Brain microvascular endothelial cell (primary cell): Measurements from ENCODE around the gene ECPAS.

ENCODE experiments used
- DNase-seq: peaks from one replicate; pipeline ENCODE4 v3.0.0-alpha.2; 2020
- H3K27ac ChIP-seq: fragments of 250-450 bp; sonication (Bioruptor Pico); 2 replicates; pipeline ENCODE4 v1.5.1; 2020; ENCODE audit warnings: mild to moderate bottlenecking, moderate library complexity
- H3K27me3 ChIP-seq: fragments of 250-450 bp; sonication (Bioruptor Pico); replicated peaks from 2 replicates; pipeline ENCODE4 v1.5.1; 2020; ENCODE audit warnings: mild to moderate bottlenecking
- H3K36me3 ChIP-seq: fragments of 250-450 bp; sonication (Bioruptor Pico); replicated peaks from 2 replicates; pipeline ENCODE4 v1.5.1; 2020; ENCODE audit warnings: mild to moderate bottlenecking
- H3K4me3 ChIP-seq: 2 replicates; pipeline ENCODE4 v1.5.1; 2011; ENCODE audit warnings: low read depth, mild to moderate bottlenecking, control low read depth, low read length, moderate library complexity
- CTCF ChIP-seq: IDR thresholded peaks from 2 replicates; pipeline ENCODE4 v1.5.1; 2011; ENCODE audit warnings: low read depth, mild to moderate bottlenecking, moderate library complexity, low read length, control low read depth, inconsistent platforms; ENCODE audit errors: missing control alignments
- in situ Hi-C: cut with HindIII; loops from 2 replicates; pipeline ENCODE4 v1.10.0; 2017; ENCODE audit warnings: low sequenced_read_pairs, low pct_ligation_motif_present

The ECPAS gene

GRCh38 chr9:111483858-111484571, at the start of gene ECPAS:
Gene ECPAS (minus strand): TSS chr9:111484383. CDS start chr9:111472918, 11,465 bp downstream.
- DNase-seq: peak; percentile 66
- Histone ChIP-seq H3K36me3 (no peaks in the 10 kb centered on the region), H3K27me3 (no peaks in the 10 kb centered on the region), H3K4me3 (peak within 1 kb of the TSS; percentile 94), H3K27ac (peak within 1 kb of the TSS; percentile 84)
- no peak for TF ChIP-seq CTCF
- in situ Hi-C loops: no loop called here

DNA sequence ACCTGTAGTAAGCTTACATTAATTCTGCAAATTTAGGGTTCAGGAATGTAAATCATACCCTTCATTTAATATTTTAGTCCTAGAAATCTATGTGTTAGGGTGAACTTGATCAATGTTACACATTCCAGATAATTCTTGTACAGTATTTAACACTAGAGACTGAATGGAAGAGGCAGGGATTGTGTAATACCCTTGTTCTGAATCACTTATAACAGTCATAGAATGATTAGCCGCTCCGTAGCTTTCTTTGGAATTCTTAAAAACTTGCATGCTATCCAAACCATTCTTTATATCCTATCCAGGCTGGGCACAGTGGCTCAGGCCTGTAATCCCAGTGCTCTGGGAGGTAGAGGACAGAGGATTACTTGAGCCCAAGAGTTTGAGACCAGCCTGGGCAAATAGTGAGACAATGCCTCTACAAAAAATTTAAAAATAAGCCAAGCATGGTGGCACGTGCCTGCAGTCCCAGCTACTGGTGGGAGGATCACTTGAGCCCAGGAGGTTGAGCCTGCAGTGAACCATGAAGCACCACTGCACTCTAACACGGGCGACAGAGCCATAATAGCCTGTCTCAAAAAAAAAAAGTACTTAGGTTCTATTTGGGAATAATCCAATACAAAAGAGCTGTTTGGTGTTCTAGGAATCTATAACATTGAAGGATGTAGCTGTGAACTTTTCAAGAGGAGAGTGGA, 49.1 kb upstream of the ECPAS start:
- Histone ChIP-seq H3K36me3 (no peaks in the 10 kb centered on the region), H3K4me3 (no peak overlapping the region), H3K27ac (no peak overlapping the region), H3K27me3 (no peaks in the 10 kb centered on the region)
- DNase-seq: no peak
- TF ChIP-seq CTCF: no peak
- in situ Hi-C loops: no loop called here

DNA sequence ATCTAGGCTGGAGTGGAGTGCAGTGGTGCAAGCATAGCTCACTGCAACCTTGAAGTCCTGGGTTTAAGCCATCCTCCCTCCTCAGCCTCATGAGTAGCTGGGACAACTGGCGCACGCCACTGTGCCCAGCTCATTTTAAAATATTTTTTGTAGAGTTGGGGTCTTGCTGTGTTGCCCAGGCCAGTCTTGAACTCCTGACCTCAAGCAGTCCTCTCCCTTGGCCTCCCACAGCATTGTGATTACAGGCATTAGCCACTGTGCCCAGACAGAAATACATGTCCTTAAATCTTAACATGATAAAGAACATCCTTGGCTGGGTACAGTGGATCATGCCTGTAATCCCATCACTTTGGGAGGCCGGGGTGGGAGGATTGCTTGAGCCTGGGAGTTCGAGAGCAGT, 47.5 kb upstream of the ECPAS start:
- TF ChIP-seq CTCF: no peak
- in situ Hi-C loops: no loop called here

GRCh38 chr9:111529787-111530186, 45.6 kb upstream of the ECPAS start:
- no peaks in the 10 kb centered on the region for H3K36me3 ChIP-seq
- no peak for DNase-seq
- no peaks in the 10 kb centered on the region for H3K27me3 ChIP-seq
- no peak overlapping the region for H3K4me3 ChIP-seq
- TF ChIP-seq CTCF: no peak
- no peak overlapping the region for H3K27ac ChIP-seq
- in situ Hi-C loops: no loop called here

More for the DNA sequence above, 47.5 kb upstream of the ECPAS start:
- H3K4me3 ChIP-seq: no peak overlapping the region
- no peak overlapping the region for H3K27ac ChIP-seq
- no peaks in the 10 kb centered on the region for H3K27me3 ChIP-seq
- DNase-seq: no peak
- no peaks in the 10 kb centered on the region for H3K36me3 ChIP-seq

DNA sequence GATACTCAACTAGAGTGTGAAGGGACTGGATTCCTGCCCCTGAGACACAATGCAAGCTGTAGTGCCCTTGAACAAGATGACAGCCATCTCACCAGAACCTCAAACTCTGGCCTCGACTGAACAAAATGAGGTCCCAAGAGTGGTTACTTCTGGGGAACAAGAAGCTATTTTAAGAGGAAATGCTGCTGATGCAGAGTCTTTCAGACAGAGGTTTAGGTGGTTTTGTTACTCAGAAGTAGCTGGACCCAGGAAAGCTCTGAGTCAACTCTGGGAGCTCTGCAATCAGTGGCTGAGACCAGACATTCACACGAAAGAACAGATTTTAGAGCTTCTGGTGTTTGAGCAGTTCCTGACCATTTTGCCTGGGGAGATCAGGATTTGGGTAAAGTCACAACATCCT, 43.2 kb upstream of the ECPAS start:
- H3K36me3 ChIP-seq: no peaks in the 10 kb centered on the region
- H3K27me3 ChIP-seq: no peaks in the 10 kb centered on the region
- H3K4me3 ChIP-seq: no peak overlapping the region
- in situ Hi-C loops: no loop called here
- no peak for TF ChIP-seq CTCF
- H3K27ac ChIP-seq: no peak overlapping the region
- DNase-seq: no peak
